HL-60/S4 (cell line): ENCODE results near the gene FUT8.

Source experiments
- in situ Hi-C: fragments of 300-500 bp; cut with MboI; formaldehyde crosslinking; loops from 2 replicates; pipeline ENCODE4 v1.14.3; 2022; ENCODE audit warnings: low sequenced_read_pairs

Gene FUT8

GRCh38 chr14:65491274-65491673 lies 78.7 kb downstream of the FUT8 start:
- in situ Hi-C loops = no loop called here

GRCh38 chr14:65492266-65492665 lies 79.7 kb downstream of the FUT8 start:
- in situ Hi-C loops = no loop called here

GRCh38 chr14:65495196-65495595 lies 82.7 kb downstream of the FUT8 start:
- in situ Hi-C loops = no loop called here

GRCh38 chr14:65496178-65496993 lies 83.9 kb downstream of the FUT8 start:
- in situ Hi-C loops = no loop called here

- in situ Hi-C loops = no loop called here
These were observed 86.6 kb downstream of the FUT8 start for GRCh38 chr14:65499138-65499537.

GRCh38 chr14:65500075-65500474 lies 87.5 kb downstream of the FUT8 start:
- in situ Hi-C loops = no loop called here

GRCh38 chr14:65501328-65501727 lies 88.8 kb downstream of the FUT8 start:
- in situ Hi-C loops = no loop called here

- in situ Hi-C loops = no loop called here
These were observed 90.2 kb downstream of the FUT8 start for GRCh38 chr14:65502676-65503124.

- in situ Hi-C loops = no loop called here
These were observed 91.2 kb downstream of the FUT8 start for GRCh38 chr14:65503771-65504170.

- in situ Hi-C loops = no loop called here
These were observed 94.3 kb downstream of the FUT8 start for GRCh38 chr14:65506801-65507200.

GRCh38 chr14:65509842-65510241 lies 97.3 kb downstream of the FUT8 start:
- in situ Hi-C loops = no loop called here

GRCh38 chr14:65513671-65514070 lies 101.1 kb downstream of the FUT8 start:
- in situ Hi-C loops = no loop called here

GRCh38 chr14:65517635-65518542 lies 105.4 kb downstream of the FUT8 start:
- in situ Hi-C loops = no loop called here

- in situ Hi-C loops = no loop called here
These were observed 115.5 kb downstream of the FUT8 start for GRCh38 chr14:65528069-65528468.

GRCh38 chr14:65531148-65531547 lies 118.6 kb downstream of the FUT8 start:
- in situ Hi-C loops = no loop called here

- in situ Hi-C loops = no loop called here
These were observed 121.3 kb downstream of the FUT8 start for GRCh38 chr14:65533736-65534404.

- in situ Hi-C loops = no loop called here
These were observed 124.4 kb downstream of the FUT8 start for GRCh38 chr14:65536781-65537423.

GRCh38 chr14:65548878-65549277 lies 136.3 kb downstream of the FUT8 start:
- in situ Hi-C loops = no loop called here

GRCh38 chr14:65549429-65549828 lies 136.9 kb downstream of the FUT8 start:
- in situ Hi-C loops = no loop called here

GRCh38 chr14:65550779-65551643 lies 138.5 kb downstream of the FUT8 start:
- in situ Hi-C loops = no loop called here
